Measurements from ENCODE around the gene ZBED2. TPM values are rescaled to one million over a fixed set of nuclear protein-coding genes. Genes with fewer than 3 reads are reported as not detected.

The ZBED2 gene
- total and polyA plus RNA-seq, 2 experiments from 2014 or later, result not detected

- H3K36me3 ChIP-seq (ENCODE audit: insufficient read depth), result peaks cover 6% of the 10 kb centered on the region; the same call in 1 of the 2 replicates
- H2AFZ ChIP-seq, result no peak overlapping the region
- H3K9me3 Mint-ChIP-seq, result peaks cover 23% of the 10 kb centered on the region
- H3K27ac ChIP-seq (ENCODE audit: low read depth), result no peak overlapping the region
- H3K4me1 ChIP-seq (ENCODE audit: insufficient read depth), result no peaks in the 10 kb centered on the region
- DNase-seq (ENCODE audit: low spot score) (no peak), ATAC-seq (no peak)
- TF ChIP-seq, protein P1, sequence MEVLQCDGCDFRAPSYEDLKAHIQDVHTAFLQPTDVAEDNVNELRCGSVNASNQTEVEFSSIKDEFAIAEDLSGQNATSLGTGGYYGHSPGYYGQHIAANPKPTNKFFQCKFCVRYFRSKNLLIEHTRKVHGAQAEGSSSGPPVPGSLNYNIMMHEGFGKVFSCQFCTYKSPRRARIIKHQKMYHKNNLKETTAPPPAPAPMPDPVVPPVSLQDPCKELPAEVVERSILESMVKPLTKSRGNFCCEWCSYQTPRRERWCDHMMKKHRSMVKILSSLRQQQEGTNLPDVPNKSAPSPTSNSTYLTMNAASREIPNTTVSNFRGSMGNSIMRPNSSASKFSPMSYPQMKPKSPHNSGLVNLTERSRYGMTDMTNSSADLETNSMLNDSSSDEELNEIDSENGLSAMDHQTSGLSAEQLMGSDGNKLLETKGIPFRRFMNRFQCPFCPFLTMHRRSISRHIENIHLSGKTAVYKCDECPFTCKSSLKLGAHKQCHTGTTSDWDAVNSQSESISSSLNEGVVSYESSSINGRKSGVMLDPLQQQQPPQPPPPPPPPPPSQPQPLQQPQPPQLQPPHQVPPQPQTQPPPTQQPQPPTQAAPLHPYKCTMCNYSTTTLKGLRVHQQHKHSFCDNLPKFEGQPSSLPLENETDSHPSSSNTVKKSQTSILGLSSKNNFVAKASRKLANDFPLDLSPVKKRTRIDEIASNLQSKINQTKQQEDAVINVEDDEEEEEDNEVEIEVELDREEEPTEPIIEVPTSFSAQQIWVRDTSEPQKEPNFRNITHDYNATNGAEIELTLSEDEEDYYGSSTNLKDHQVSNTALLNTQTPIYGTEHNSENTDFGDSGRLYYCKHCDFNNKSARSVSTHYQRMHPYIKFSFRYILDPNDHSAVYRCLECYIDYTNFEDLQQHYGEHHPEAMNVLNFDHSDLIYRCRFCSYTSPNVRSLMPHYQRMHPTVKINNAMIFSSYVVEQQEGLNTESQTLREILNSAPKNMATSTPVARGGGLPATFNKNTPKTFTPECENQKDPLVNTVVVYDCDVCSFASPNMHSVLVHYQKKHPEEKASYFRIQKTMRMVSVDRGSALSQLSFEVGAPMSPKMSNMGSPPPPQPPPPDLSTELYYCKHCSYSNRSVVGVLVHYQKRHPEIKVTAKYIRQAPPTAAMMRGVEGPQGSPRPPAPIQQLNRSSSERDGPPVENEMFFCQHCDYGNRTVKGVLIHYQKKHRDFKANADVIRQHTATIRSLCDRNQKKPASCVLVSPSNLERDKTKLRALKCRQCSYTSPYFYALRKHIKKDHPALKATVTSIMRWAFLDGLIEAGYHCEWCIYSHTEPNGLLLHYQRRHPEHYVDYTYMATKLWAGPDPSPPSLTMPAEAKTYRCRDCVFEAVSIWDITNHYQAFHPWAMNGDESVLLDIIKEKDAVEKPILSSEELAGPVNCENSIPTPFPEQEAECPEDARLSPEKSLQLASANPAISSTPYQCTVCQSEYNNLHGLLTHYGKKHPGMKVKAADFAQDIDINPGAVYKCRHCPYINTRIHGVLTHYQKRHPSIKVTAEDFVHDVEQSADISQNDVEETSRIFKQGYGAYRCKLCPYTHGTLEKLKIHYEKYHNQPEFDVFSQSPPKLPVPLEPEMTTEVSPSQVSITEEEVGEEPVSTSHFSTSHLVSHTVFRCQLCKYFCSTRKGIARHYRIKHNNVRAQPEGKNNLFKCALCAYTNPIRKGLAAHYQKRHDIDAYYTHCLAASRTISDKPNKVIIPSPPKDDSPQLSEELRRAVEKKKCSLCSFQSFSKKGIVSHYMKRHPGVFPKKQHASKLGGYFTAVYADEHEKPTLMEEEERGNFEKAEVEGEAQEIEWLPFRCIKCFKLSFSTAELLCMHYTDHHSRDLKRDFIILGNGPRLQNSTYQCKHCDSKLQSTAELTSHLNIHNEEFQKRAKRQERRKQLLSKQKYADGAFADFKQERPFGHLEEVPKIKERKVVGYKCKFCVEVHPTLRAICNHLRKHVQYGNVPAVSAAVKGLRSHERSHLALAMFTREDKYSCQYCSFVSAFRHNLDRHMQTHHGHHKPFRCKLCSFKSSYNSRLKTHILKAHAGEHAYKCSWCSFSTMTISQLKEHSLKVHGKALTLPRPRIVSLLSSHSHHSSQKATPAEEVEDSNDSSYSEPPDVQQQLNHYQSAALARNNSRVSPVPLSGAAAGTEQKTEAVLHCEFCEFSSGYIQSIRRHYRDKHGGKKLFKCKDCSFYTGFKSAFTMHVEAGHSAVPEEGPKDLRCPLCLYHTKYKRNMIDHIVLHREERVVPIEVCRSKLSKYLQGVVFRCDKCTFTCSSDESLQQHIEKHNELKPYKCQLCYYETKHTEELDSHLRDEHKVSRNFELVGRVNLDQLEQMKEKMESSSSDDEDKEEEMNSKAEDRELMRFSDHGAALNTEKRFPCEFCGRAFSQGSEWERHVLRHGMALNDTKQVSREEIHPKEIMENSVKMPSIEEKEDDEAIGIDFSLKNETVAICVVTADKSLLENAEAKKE (CRISPR knock-in tag; IDR thresholded peaks at IDR 0.05), result no peak
- TF ChIP-seq REST (IDR thresholded peaks at IDR 0.05; ENCODE audit: unreplicated experiment) (no peak), POLR2AphosphoS5 (IDR thresholded peaks at IDR 0.05; ENCODE audit: low read depth) (no peak), ETS1 (IDR thresholded peaks at IDR 0.05) (no peak), STAT1 (IDR thresholded peaks at IDR 0.05; ENCODE audit: unreplicated experiment) (no peak), ZNF331 (CRISPR knock-in tag; IDR thresholded peaks at IDR 0.05; ENCODE audit: low read depth) (no peak), NANOG (IDR thresholded peaks at IDR 0.05; ENCODE audit: borderline replicate concordance) (no peak), CREB1 (CRISPR knock-in tag; IDR thresholded peaks at IDR 0.05; ENCODE audit: low read depth) (no peak), ZNF114 (CRISPR knock-in tag; IDR thresholded peaks at IDR 0.05) (no peak), CTCF (conservative IDR thresholded peaks at IDR 0.05; ENCODE audit: low read depth in 2 of 2) (no peak), EZH2phosphoT487 (IDR thresholded peaks at IDR 0.05; ENCODE audit: unreplicated experiment) (no peak), EZH2 (IDR thresholded peaks at IDR 0.05; ENCODE audit: low read depth, unreplicated experiment) (no peak), JUNB (IDR thresholded peaks at IDR 0.05; ENCODE audit: unreplicated experiment) (no peak)
- H3K27ac Mint-ChIP-seq, result no peak overlapping the region
- H3K27me3 Mint-ChIP-seq (ENCODE audit: insufficient read depth, low read depth, poor library complexity), result no peaks in the 10 kb centered on the region
- H3K27me3 ChIP-seq (ENCODE audit: insufficient read depth), result no peaks in the 10 kb centered on the region
- no peaks in the 10 kb centered on the region for H3F3A ChIP-seq (replicated peaks; ENCODE audit: low read depth)
- H3K4me3 Mint-ChIP-seq, result no peak overlapping the region
- no peaks in the 10 kb centered on the region for H3K79me2 ChIP-seq (replicated peaks; ENCODE audit: insufficient read depth)
- H3K4me1 Mint-ChIP-seq, result no peaks in the 10 kb centered on the region
- no peak overlapping the region for H3K4me3 ChIP-seq
- H3K4me2 ChIP-seq, result no peak overlapping the region
- peaks cover 10% of the 10 kb centered on the region for H3K36me3 Mint-ChIP-seq (ENCODE audit: low read depth)
- no peaks in the 10 kb centered on the region for H3K9me2 ChIP-seq (ENCODE audit: insufficient read depth)
- H4K20me1 ChIP-seq (replicated peaks; ENCODE audit: insufficient read depth), result no peaks in the 10 kb centered on the region
Measured at GRCh38 chr3:111619833-111620232, 24.7 kb upstream of the ZBED2 start.

All from GM23338 (cell line).